Measurements from ENCODE around the gene PRAMEF1.

GRCh38 chr1:12769031-12769430 lies 22.2 kb upstream of the PRAMEF1 start:
- no peak for TF ChIP-seq CTCF (conservative IDR thresholded peaks at IDR 0.05)
- TF ChIP-seq ZFX (IDR thresholded peaks at IDR 0.05), result no peak
